ENCODE data around the gene FNDC5. TPM values are rescaled to one million over a fixed set of nuclear protein-coding genes. Genes with fewer than 3 reads are reported as not detected.

FNDC5 gene
- total RNA-seq, 1 donor from 2014 or later: 28.7 TPM

DNA sequence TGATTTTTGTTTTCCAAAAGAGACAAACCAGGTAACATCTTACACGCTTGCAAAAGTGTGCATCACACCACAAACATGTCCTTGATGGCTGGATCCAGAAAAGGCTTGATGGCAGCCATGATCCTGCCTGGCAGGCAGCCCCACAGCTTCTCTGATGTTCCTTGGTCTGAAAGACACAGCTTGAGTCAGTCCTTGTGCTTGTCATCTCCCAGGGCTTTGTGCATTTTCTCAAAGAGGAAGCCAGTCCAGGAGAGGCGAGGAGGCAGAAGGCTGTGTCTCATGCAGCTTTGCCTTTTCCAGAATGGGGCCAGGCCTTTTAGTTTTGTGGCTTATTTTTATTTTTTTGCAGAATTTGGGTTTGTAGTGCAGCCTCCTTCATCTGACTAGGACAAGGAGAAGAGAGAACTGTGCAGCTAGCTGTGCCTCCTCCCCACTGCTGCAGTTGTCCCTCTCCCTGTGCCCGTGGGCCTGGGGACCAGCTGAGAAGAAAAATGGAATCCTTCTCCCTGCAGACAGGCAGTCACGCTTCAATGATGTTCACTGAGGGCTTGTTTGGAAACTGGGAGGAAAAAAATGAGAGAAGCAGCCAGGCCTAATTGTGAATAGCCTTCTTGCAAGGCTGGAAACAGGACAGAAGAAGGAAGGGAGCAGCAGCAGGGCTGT is 7.4 kb downstream of the FNDC5 start:
- no peak overlapping the region for H3K4me3 Mint-ChIP-seq
- no peak overlapping the region for H3K27ac Mint-ChIP-seq (ENCODE audit: unreplicated experiment)
- no peak for DNase-seq (ENCODE audit: low read depth, low spot score)
- H3K36me3 Mint-ChIP-seq (ENCODE audit: low read depth): peaks cover 9% of the 10 kb centered on the region
- H3K4me1 Mint-ChIP-seq: peaks cover 6% of the 10 kb centered on the region
- TF ChIP-seq, protein P1, sequence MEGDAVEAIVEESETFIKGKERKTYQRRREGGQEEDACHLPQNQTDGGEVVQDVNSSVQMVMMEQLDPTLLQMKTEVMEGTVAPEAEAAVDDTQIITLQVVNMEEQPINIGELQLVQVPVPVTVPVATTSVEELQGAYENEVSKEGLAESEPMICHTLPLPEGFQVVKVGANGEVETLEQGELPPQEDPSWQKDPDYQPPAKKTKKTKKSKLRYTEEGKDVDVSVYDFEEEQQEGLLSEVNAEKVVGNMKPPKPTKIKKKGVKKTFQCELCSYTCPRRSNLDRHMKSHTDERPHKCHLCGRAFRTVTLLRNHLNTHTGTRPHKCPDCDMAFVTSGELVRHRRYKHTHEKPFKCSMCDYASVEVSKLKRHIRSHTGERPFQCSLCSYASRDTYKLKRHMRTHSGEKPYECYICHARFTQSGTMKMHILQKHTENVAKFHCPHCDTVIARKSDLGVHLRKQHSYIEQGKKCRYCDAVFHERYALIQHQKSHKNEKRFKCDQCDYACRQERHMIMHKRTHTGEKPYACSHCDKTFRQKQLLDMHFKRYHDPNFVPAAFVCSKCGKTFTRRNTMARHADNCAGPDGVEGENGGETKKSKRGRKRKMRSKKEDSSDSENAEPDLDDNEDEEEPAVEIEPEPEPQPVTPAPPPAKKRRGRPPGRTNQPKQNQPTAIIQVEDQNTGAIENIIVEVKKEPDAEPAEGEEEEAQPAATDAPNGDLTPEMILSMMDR (conservative IDR thresholded peaks at IDR 0.05): no peak
- H3K27me3 Mint-ChIP-seq (ENCODE audit: low read depth): no peaks in the 10 kb centered on the region
- H3K9me3 Mint-ChIP-seq: no peaks in the 10 kb centered on the region

DNA sequence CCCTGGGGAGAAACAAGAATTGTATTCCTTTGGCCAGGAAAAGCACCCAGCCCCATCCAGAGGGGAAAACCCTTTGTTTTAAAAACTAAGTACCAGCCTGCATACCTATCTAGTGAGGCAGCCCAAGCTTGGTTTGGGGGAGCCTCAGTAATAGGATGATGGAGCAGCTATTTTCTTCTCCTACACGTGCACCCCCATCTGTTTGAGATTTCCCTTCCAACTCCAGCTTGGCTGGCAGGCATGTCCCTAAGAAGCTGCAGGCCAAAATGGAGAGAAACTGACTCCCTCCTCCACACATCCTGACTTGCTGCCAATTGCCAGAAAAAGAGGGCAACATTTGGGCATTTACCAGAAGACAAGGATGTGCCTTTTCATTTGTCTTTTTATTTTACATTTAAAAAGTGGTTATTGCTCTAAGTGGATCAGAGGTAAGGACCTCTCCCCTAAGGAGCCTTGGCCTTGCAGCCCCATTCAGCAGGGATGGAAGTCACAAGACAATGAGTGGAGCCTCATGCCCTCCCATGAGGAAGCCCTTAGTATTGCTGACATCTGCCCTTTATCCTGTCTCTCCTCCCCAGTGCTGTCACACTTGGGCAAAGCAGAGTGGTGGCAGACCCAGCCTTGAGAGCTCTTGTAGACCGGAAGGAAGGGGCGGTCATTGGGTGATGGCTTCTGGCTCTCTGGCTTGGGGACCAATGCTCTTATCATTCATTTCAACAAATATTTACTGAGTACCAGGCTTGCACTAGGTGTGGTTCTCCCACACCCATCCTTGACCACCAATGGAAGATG is 8.6 kb downstream of the FNDC5 start:
- H3K9me3 Mint-ChIP-seq: no peaks in the 10 kb centered on the region
- peaks cover 6% of the 10 kb centered on the region for H3K4me1 Mint-ChIP-seq
- TF ChIP-seq, protein P1 (conservative IDR thresholded peaks at IDR 0.05): no peak
- no peak for DNase-seq (ENCODE audit: low read depth, low spot score)
- H3K36me3 Mint-ChIP-seq (ENCODE audit: low read depth): peaks cover 9% of the 10 kb centered on the region
- H3K27ac Mint-ChIP-seq (ENCODE audit: unreplicated experiment): no peak overlapping the region
- no peak overlapping the region for H3K4me3 Mint-ChIP-seq
- H3K27me3 Mint-ChIP-seq (ENCODE audit: low read depth): no peaks in the 10 kb centered on the region

DNA sequence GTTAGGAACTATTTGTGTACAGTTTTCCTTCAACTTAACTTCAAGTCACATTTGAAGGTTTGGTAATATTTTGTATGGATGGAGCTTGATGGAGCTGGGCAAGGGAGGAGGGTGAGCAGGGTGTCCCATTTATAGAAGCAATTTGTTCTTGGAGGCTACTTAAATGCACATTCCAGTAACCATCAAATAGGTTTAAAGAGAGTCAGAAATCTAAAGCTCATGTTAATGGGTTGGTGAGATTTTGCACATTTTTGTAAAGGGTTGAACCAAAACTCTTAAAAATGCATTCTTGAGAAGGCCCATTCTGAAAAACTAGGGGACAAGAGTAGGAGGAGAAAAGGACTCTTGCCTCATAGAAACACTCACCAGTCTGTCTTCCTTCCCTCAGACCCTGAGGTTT is 10.1 kb downstream of the FNDC5 start:
- H3K9me3 Mint-ChIP-seq: no peaks in the 10 kb centered on the region
- H3K27me3 Mint-ChIP-seq (ENCODE audit: low read depth): no peaks in the 10 kb centered on the region
- H3K27ac Mint-ChIP-seq (ENCODE audit: unreplicated experiment): no peak overlapping the region
- H3K36me3 Mint-ChIP-seq (ENCODE audit: low read depth): peaks cover 9% of the 10 kb centered on the region
- TF ChIP-seq, protein P1 (conservative IDR thresholded peaks at IDR 0.05): no peak
- no peak overlapping the region for H3K4me3 Mint-ChIP-seq
- no peak for DNase-seq (ENCODE audit: low read depth, low spot score)
- no peaks in the 10 kb centered on the region for H3K4me1 Mint-ChIP-seq

DNA sequence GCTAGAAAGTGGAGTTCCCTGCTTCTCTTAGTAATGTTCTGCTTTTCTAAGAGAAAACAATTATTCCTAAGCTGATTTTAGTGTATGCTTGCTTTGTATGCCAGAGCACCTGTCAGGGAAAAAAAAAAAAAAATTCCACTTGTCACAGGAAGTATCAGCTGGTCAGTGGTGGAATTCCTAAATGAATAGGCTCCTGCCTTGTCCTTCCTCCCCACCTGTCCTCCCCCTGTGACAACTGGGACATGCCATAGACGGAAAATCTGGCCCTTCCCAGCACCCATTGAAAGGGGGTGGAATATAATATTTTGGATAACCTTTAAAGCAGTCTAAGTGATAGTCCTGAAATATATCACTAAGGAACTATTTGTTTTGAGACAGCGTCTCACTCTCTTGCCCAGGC is 10.8 kb downstream of the FNDC5 start:
- H3K27me3 Mint-ChIP-seq (ENCODE audit: low read depth): no peaks in the 10 kb centered on the region
- no peak overlapping the region for H3K4me3 Mint-ChIP-seq
- H3K9me3 Mint-ChIP-seq: no peaks in the 10 kb centered on the region
- no peaks in the 10 kb centered on the region for H3K4me1 Mint-ChIP-seq
- no peak for DNase-seq (ENCODE audit: low read depth, low spot score)
- no peak overlapping the region for H3K27ac Mint-ChIP-seq (ENCODE audit: unreplicated experiment)
- peaks cover 9% of the 10 kb centered on the region for H3K36me3 Mint-ChIP-seq (ENCODE audit: low read depth)
- TF ChIP-seq, protein P1 (conservative IDR thresholded peaks at IDR 0.05): no peak

DNA sequence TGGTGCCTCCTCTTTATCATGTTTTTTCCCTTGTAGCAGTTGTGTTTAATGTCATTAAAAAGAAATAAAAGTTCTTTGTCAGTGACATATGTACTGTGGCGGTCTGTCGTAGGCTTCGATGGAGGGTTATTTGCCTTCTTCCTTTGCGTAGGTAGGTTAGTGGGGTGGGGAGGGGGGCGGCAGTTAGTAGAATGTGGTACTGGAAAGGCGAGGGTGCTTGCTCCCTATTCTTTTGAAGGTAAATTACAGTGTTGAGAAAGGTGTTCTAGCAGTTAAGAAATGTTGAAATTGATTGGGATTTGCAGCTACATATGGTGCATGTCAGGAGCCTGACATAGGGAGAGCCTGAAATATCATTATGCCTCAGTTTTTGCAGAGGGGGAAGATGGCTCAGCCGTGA is 11.9 kb downstream of the FNDC5 start:
- Mint-ChIP-seq H3K9me3 (no peaks in the 10 kb centered on the region), H3K4me3 (no peak overlapping the region), H3K4me1 (no peaks in the 10 kb centered on the region), H3K27me3 (ENCODE audit: low read depth) (no peaks in the 10 kb centered on the region), H3K27ac (ENCODE audit: unreplicated experiment) (no peak overlapping the region), H3K36me3 (ENCODE audit: low read depth) (peaks cover 8% of the 10 kb centered on the region)
- no peak for DNase-seq (ENCODE audit: low read depth, low spot score)
- TF ChIP-seq, protein P1 (conservative IDR thresholded peaks at IDR 0.05): no peak

All from neural crest cell (in vitro differentiated cells).